Right kidney (tissue), 1 donor: ENCODE data around the gene NHSL2.
"Not testable (repeated sequence)": the region's sequence is repeated elsewhere in the genome, so short reads cannot be mapped to it uniquely, and the experiment has no call there.

Source experiments
- DNase-seq: peaks from one replicate; pipeline ENCODE4 v3.0.0-alpha.2; 2016

NHSL2 gene

DNA sequence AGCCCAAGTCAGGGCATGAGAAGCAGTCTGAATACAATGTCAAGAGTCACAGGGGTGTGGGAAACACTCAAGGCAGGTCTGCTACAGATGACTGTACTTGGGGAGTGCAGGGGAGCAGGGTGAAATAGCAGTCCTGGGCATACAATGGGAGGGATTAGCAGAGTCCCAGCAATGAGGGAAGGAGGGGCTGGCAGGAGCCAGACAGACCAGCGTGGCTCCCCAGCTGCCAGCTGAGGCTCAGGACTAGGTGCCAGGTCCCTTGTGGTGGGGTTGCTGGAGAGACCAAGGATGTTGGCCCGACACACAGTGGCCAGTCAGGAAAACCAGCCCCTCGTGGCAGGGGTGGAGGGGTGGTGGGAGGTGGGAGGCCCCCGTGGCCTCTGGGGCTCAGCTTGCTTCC lies 134.5 kb downstream of the NHSL2 start:
- no peak for DNase-seq

DNA sequence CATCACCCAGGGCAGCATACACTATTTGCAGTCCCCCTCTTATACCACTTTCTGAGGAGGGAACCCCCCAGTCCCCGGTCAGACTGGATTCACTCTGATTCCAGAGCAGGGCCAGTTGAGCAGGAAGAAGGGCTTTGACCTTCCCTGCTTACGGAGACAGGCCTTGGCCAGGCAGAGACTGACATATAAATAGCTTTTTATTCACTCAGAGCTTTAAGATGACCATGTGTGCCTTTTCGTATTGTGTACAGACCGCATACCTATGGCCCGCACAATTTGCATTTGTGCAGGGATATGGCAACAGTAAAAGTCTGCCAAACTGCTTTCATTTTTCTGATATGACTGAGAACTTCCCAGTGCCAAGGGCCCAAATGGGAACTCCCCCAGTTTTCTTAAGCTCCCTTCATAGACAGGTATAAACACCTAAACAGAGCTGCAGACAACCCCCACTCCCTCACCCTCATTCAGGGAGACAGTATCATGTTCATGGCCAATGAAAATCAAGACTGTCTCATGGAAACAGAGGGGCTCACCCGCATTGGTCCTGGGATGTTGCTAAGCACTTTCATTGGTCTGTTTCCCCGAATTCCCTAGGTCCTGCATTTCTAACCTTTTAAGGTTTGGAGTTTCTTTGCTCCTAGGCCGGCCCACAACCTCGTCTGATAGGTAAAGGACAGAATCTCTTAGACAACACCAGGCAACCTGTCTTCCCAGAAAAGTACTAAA lies 135.1 kb downstream of the NHSL2 start:
- peak; percentile 27 for DNase-seq

DNA sequence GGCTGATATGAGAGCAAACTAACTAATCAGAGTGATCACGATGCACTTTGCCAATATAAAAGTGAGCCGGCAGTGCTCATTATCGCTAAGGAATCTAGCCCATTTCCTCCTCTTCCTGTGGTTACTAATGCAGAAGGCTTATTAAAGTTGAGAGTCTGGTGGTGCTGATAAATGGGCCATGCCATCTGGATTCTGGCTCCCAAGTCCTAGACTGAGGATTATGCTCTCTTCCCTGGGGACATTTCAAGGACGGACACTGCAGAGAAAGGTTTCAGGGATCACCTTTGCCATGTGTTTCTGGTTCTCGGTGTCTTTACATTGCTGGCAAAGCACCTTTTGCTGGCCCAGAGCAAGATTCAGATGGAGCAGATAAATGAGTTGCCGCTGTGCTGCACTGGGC lies 135.8 kb downstream of the NHSL2 start:
- no peak for DNase-seq

DNA sequence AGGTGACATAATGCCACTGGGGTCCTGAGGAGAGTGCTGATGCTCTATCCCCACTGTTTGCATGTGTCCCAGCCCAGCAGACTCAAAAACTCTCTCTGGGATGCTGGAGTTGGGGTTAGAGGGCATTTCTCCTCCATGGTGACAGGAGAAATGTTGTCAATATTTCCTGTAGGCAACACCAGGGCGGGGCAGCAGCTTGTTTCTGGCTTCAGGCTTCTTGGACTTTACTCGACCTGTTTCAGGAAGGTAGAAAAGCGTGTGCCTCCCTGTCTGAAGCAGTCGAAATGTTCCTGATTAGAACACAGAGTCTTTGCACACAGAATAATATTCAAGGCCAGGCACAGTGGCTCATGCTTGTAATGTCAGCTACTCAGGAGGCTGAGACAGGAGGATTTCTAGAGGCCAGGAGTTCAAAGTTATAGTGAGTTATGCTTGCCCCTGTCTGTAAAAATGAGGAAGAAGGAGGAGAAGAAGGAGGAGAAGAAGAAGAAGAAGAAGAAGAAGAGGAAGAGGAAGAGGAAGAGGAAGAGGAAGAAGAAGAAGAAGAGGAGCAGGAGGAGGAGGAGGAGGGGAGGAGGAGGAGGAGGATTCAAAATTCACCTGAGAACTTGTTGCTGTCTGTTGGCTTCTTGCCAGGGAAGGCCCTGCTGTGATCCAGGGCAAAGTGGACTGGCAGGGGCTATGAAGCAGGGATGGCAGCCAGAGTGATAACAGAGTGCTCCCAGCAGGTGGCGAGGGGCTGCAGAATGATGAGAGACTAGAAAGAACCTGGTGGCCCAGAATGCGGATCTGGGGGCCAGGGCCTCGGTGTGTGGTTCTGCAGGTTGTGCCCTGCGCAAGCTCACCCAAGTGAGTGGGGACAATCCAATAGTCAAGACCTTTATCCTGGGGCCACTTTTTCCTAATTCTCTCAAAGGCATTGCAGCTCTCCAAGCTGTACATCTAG lies 138.1 kb downstream of the NHSL2 start:
- DNase-seq = no peak

DNA sequence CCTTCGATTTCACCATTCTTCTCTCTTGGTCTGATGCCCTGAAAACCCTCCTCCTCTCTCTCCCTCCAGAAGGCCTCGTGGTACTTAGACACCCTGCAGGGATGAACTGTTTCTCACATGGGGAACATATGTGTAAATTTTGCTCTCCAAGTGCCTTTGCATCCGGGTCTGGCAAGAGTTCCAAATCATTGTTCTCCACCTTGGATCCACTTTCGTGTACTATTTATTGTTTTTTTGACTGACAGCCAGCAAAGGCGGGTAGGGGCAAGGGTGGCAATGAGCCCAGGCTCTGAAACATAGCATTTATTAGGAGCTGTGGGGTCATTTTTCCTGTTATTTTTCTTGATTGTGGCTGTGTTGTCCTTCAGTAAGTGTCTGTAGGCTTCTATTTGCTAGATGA lies 139.4 kb downstream of the NHSL2 start:
- no peak for DNase-seq

DNA sequence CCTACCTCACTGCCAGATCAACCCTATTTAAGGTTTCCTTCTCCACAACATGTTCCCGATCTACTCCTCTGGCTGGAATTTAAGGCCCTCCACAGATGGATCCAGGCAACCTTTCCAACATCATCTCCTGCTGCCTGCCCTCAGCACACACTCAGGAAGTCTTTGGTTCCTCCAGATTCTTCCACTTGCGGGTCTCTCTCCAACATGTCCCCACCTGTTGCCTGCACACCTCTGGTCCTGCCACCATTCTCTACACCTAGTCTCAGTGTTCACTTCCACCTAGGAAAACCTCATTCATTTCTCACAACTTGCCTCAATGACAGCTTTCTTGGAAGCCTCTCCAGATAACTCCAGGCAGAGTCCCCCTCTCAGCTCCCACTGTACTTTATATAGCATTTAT lies 140.9 kb downstream of the NHSL2 start:
- DNase-seq = no peak

DNA sequence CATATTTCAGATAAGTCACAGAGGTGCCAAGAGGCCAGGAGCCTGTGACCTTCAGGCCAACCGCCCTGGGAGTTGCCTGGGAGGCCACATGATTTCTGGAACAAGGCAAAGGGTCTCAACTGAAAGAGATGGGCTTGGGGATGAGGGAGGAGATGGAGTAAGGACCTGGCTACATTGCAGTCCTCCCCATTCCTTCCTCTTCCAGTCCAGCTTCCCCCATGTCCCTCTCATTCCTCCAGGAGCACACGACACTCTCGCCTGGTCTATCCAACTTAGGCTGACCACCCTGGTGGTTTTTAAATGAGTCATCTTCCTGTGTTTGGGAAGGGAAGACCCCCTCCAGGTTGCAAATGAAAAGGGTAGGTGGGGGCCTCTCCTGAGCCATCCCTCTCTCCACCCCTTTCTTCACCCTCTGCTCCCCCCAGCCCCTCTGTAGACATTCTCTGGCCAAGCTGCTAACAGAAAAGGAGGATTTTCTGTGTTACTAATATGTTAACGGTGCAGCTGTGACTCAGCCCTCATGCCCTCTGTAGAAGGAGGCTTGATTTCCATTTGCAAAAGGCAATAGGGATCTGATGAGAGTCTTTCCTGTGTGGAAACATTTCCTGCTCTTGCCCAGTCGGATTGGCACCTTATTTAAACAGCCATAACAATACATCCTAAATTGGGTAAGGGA lies 141.9 kb downstream of the NHSL2 start:
- DNase-seq = no peak

DNA sequence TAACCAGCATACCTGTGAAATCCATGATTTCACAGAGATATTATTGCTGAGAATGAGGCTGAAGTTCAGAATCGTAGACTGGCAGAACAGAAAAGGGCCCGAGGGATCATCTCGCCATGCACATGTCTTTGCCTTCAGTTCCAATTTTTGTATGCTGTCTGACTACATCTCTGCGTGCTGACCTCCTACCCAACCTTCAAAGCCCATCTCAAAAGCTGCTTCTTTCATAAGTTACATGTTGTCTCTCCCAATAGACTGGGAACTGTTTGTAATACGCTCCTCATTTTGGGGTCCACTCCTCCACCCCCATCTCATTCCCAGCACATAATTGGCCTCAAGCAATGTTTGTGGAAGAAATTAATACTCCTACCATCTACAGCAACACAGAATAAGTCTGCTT lies 142.9 kb downstream of the NHSL2 start:
- no peak for DNase-seq

DNA sequence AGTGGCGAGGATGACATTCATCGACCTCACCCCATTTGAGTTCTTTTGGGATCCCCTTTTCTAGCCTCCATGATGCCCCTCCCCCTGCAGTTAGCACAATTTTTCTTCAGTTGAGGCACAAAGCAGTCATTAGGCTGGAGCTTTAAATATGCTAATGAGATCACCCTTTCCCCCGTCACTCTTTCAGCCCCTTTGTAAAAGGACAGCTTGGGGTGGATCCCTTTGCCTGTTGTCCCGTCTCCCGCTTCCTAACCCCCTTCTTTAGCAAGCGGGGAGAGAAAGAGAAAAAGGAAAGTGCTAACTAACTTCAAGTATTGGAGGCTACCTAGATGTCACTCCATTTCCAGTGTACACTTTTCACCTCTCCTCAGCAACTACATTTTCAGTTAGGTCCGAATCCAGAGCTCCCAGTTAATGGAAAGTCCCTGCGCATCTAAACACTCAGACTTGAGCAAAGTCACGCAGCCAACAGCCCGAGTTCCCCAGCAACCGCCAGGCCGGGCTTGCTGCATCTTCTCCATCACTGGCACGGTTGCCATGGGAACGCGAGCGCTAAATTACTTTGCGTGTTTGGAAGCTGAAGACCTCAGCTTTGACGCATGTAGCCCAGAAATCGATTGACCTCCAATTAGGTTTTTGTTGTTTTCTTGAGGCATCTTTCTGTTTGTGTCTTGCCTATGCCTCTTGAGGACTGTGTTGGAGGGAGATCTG lies 144.3 kb downstream of the NHSL2 start:
- no peak for DNase-seq

DNA sequence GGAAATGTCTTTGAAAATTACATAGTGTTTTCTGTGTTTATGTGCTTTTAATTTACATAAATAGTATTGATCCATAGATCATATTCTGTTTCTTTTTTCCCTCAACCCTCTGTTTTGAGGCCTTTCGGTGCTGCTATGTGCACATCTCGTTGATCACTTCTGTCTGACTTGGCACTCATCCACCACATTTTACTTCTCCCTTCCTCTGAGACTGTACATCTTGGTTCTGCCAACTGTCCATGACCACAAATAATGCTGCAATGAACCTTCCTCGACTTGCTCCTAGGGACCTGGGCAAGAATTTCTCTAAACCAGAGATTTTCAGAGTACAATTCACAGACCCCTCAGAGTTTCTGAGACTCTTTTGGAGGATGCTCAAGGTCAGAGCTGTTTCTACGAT lies 146.7 kb downstream of the NHSL2 start:
- DNase-seq = no peak

DNA sequence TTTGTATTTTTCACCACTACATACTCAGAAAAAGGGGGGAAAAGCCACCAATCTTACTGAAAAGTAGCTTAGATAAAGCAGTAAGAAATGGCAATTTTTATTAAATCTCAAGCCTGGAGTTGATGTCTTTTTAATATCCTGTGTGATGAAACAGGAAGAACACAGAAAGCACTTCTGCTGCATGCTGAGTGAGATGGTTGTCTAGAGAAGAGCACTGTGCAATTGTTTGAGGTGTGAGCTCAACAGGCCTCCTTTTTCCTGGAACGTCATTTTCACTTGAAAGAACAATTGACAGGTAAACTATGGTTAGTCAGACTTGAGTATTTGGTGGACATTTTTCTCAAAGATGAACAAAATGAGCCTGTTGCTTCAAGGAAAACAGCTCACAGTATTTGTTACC lies 147.2 kb downstream of the NHSL2 start:
- no peak for DNase-seq

DNA sequence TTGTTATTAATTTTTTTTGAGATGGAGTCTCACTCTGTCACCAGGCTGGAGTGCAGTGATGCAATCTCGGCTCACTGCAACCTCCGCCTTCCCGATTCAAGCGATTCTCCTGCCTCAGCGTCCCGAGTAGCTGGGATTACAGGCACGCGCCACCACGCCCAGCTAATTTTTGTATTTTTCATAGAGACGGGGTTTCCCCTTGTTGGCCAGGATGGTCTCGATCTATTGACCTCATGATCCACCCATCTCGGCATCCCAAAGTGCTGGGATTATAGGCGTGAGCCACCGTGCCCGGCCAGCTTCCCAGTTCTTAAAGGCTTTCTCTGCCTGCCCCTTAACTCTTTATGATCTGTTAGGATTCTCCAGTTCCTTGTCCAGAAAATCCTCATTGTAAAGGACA lies 147.7 kb downstream of the NHSL2 start:
- DNase-seq = not testable (repeated sequence)

DNA sequence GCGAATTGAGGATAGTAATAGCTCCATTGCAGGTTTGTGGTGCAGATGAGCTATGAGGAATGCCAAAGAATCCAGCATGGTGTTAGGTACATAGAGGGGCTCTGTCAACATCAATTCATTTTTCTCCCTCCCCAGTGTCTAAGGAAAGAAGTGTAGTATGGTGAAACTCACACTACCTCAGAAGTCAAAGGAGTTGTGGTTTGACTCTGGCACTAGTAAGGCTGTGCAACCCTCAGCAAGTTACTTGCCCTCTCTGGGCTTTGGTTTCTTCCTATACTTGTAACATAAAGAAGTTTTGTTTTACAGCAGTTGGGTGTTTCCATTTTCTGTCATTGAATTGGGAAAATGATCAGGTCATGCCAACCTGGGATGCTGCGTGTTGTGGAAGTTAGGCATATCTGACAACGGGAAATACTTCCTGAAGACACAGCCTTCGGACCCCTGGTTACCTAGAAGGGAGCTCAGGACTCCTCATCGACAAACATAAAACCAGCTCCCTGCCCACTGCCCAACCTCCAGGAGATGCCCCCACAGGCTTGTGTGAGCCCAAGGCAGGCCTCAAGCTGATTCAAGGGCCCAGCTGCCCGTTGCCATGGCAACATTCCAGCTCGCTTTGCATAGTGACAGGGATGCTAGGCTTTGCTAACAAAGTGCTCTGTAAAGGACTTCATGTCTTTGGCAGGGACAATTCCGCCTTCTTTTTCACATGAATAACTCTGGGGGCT lies 149.7 kb downstream of the NHSL2 start:
- DNase-seq = no peak

DNA sequence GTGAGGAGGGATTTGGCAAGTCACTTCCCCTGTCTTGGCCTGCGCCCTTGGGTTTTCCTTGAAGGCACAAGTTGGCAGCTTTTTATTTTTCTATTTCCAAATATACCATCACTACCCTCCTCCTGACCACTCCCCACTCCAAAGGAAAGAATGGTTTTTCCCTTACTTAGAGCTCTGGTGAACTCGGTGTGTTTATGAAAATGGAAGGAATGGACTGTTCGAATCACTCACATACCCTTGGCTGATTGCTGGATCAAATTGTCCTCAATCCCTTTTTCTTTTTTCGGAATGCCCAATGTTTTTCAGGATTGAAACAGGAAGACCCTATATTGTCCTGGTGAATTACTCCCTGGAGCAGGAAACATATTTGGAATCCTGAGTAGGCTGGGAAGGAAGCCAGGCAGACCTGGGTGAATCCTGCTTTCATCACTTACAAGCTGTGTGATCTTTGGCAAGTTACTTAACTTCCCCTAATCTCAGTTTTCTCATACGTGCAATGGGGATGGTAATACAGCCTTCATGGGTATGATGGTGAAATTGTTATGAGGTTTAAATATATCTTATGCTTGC lies 150.4 kb downstream of the NHSL2 start:
- DNase-seq = no peak

DNA sequence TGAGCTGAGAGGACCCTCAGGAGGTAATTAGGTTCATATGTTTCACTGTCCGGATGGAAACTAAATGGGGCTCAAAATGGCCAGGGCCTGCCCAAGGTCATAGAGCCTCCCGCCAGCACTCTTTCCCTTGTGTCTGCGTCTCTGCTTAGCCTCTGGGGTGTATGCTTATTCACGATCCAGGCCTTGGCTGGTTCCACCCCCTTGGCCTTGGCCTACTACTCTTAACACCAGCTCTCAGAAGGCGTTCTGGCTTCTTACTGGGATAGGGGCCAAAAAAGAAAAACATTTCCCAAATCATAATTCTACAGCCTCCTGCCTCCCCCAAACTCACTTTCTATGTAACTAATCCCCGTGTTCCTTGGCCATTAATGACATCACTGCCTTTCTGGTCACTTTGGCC lies 152.3 kb downstream of the NHSL2 start:
- no peak for DNase-seq

DNA sequence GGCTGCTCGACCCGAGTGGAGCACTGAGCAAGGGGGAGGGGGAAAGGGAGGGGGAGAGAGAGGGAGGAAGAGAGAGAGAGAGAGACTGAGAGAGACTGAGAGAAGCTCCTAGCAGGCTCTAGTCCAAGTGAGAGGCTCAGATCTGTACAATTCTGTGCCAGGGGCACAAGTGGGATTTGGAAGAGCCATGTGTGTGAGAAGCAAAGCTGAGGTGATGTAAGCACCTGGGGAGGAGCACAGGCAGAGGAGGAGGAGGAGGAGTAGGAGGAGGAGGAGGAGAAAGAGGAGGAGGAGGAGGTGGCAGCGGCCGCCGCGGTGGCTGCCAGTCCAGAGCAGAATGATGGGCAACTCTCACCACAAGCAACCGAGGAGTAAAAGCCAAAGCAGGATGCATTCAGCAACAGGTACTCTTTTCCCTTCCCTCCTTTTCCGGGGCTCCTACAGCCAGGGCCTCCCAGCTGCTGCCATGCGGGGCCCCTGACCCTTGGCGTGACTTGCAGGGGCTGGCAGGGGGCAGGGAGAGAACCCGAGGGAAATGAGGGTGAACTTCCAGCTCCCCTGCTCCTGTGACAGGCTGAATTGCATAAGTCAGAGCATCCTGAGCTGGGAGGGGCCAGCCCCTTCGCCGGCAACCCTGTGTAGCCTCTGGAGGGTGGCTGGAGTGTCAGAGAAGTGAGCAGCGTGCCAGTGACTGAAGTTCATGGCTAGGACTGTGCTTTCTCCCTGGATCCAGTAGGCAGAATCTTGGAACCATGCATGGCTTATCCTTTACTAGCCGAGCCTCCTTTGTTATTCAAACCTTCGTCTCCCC lies 158.9 kb downstream of the NHSL2 start:
- DNase-seq = no peak

DNA sequence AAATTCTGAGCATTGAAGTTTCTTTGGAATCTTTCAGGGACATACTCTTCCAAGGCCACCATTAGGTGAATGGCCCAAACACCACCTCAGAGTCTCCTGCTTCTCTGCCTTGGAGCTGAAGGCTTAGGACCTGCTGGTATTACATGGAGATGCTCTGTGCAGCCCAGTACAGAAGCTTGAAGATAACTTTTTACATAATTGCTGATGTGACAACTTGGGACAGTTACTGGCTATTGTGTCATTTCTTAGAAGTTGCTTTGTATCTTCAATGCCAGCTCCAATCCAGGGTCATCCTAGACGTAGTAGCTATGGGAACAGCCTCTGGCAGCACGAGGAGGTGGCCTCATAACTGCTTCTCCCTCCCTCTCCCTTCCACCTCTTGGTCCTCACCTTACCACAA lies 160.6 kb downstream of the NHSL2 start:
- DNase-seq = no peak

DNA sequence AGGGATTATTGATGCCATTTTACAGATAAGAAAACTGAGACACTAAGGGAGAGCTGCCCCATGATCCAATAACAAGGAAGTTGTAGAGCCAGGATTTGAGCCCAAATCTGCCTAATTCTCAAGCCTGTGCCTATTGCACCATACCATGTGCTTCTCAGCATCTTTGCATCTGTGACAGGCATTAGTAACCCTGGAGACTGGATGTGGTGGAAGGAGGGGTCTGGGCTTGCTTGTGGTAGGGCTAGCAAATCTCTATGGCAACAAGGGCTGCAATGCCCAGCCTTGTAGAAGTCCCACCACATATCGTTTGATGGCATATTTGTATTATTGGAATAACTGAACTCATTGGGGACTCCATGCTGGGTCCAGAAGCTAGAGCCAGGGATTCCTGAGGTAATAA lies 163.0 kb downstream of the NHSL2 start:
- DNase-seq = no peak

DNA sequence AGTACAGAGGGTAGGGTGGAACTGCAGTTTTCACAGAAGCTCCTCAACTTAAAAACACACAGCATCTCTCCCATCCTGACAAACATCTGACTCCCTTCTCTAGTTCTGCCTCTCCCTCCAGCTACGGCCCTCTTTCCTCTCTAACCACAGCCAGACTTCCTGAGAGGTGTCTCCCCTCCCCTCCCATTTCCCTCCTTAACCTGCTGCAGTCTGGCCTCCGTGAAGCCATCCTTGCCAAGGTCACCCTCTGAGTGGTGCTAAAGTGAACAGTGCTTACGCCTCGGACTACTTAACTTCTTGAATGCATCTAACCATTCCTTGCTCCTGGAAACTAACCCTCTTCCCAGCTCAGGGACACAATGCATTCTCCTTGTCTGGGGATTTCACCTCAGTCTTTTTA lies 167.8 kb downstream of the NHSL2 start:
- no peak for DNase-seq

DNA sequence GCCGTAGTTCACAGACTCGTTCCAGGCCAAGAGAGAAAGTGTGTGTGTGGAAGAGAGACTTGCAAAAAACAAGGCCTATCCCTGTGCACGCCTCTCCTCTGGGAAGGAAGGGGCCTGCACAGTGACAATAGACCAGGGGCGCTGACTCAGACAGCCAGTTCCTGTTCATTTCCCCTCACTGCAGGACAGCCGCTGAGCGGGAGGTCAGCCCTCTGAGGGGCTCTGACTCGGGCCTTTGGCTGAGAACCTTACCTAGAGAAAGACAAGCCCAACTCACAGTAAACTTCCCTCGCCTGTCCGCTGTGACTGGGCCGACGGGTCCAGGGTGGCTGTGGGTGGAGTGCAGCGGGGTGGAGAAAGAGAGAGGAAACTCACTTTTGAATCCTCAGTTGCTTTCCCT lies 169.0 kb downstream of the NHSL2 start:
- no peak for DNase-seq

DNA sequence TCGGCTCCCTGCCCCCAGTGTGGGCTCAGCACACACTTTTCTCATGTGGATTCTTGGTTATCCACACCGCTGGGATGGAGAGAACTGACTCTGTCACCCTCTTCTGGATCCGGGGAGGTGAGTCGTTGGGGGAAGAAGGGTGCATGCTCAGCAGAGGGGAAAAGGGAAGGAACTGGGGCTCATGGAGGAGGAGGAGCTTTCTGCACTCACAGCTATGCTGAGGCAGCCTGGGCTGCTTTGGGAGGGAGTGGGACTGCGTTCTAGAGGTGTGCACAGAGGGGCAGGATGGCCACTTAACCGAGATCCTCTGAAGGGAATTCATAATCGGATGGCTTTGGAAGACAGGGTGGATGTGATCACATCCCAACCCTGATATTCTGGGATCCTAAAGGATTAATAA lies 169.5 kb downstream of the NHSL2 start:
- no peak for DNase-seq
